Neural cell (in vitro differentiated cells): ENCODE data around the gene GIMAP6.

Experiments
- CTCF ChIP-seq: fragments of 450-650 bp; IDR thresholded peaks from 2 replicates; pipeline ENCODE4 v1.5.1; 2014; ENCODE audit warnings: antibody characterized with exemption, mild to moderate bottlenecking, moderate library complexity; ENCODE audit not compliant: poor library complexity, severe bottlenecking
- EP300 ChIP-seq: fragments of 450-650 bp; conservative IDR thresholded peaks from 2 replicates; pipeline ENCODE4 v1.6.1; 2014; ENCODE audit warnings: antibody characterized with exemption, mild to moderate bottlenecking, moderate library complexity; ENCODE audit not compliant: poor library complexity, severe bottlenecking
- EZH2 ChIP-seq: fragments of 200-600, 300-800 bp; shearing (Covaris generic), sonication (generic); IDR thresholded peaks from 2 replicates; pipeline ENCODE4 v1.6.1; 2014; ENCODE audit warnings: antibody characterized with exemption, low read length, borderline replicate concordance, mild to moderate bottlenecking; ENCODE audit not compliant: insufficient read depth, poor library complexity, severe bottlenecking
- MXI1 ChIP-seq: fragments of 450-650 bp; conservative IDR thresholded peaks from 2 replicates; pipeline ENCODE4 v1.6.1; 2014; ENCODE audit warnings: antibody characterized with exemption, mild to moderate bottlenecking; ENCODE audit not compliant: poor library complexity, severe bottlenecking
- RAD21 ChIP-seq: fragments of 450-650 bp; conservative IDR thresholded peaks from 2 replicates; pipeline ENCODE4 v1.6.1; 2014; ENCODE audit warnings: antibody characterized with exemption, mild to moderate bottlenecking, moderate library complexity
- REST ChIP-seq: IDR thresholded peaks from 2 replicates; pipeline ENCODE4 v1.6.1; 2012; ENCODE audit warnings: borderline replicate concordance

- TF ChIP-seq EZH2 = no peak
- TF ChIP-seq CTCF = no peak
- TF ChIP-seq REST = no peak
- no peak for TF ChIP-seq RAD21
- TF ChIP-seq EP300 = no peak
- no peak for TF ChIP-seq MXI1
Observed at GRCh38 chr7:150654692-150655091, 22.5 kb upstream of the GIMAP6 start.
